Trophoblast cell (in vitro differentiated cells and primary cell): ENCODE data around the gene PARVA.
A peak's percentile ranks its signal among the peaks of the same experiment; 100 is the strongest.

Source experiments
- DNase-seq, 2 donors: peaks; one replicate each; pipeline ENCODE4 v3.0.0-alpha.2; 2016
- H2AFZ ChIP-seq: 2 replicates; pipeline ENCODE4 v1.6.1; 2013; ENCODE audit warnings: low read length, moderate library complexity, mild to moderate bottlenecking; ENCODE audit not compliant: insufficient read depth, poor library complexity
- H2AK5ac ChIP-seq: 2 replicates; pipeline ENCODE4 v1.6.1; 2013; ENCODE audit warnings: mild to moderate bottlenecking, low read length
- H2BK120ac ChIP-seq: 2 replicates; pipeline ENCODE4 v1.6.1; 2013; ENCODE audit warnings: low read length, mild to moderate bottlenecking, moderate library complexity; ENCODE audit not compliant: insufficient read depth, poor library complexity
- H2BK12ac ChIP-seq: 2 replicates; pipeline ENCODE4 v1.6.1; 2013; ENCODE audit warnings: mild to moderate bottlenecking, low read length, moderate library complexity
- H2BK5ac ChIP-seq: 2 replicates; pipeline ENCODE4 v1.6.1; 2013; ENCODE audit warnings: low read length, low read depth, moderate library complexity, mild to moderate bottlenecking; ENCODE audit not compliant: poor library complexity
- H3K14ac ChIP-seq: 2 replicates; pipeline ENCODE4 v1.6.1; 2013; ENCODE audit warnings: mild to moderate bottlenecking, low read length
- H3K18ac ChIP-seq: 2 replicates; pipeline ENCODE4 v1.6.1; 2013; ENCODE audit warnings: mild to moderate bottlenecking, low read length
- H3K23ac ChIP-seq: 2 replicates; pipeline ENCODE4 v1.6.1; 2013; ENCODE audit warnings: low read length
- H3K27ac ChIP-seq: 2 replicates; pipeline ENCODE4 v1.5.1; 2013; ENCODE audit warnings: low read depth, mild to moderate bottlenecking, inconsistent platforms, low read length, moderate library complexity
- H3K27me3 ChIP-seq: 2 replicates; pipeline ENCODE4 v1.6.1; 2013; ENCODE audit warnings: inconsistent platforms, mild to moderate bottlenecking, low read length, moderate library complexity; ENCODE audit not compliant: insufficient read depth
- H3K36me3 ChIP-seq, 2 experiments: 1 replicate in 1 of 2; 2 replicates in 1 of 2; pipeline ENCODE4 v1.6.1; 2013; ENCODE audit warnings: low read length in 2 of 2, mild to moderate bottlenecking in 2 of 2, moderate library complexity in 1 of 2; ENCODE audit not compliant: insufficient read depth in 2 of 2, control insufficient read depth in 1 of 2
- H3K4ac ChIP-seq: 2 replicates; pipeline ENCODE4 v1.6.1; 2013; ENCODE audit warnings: low read depth, mild to moderate bottlenecking, low read length, moderate library complexity
- H3K4me1 ChIP-seq, 2 experiments: 1 replicate in 1 of 2; 2 replicates in 1 of 2; pipeline ENCODE4 v1.6.1; 2013; ENCODE audit warnings: low read length in 2 of 2, mild to moderate bottlenecking in 2 of 2, moderate library complexity in 1 of 2; ENCODE audit not compliant: insufficient read depth in 2 of 2, control insufficient read depth in 1 of 2
- H3K4me2 ChIP-seq: 2 replicates; pipeline ENCODE4 v1.6.1; 2013; ENCODE audit warnings: inconsistent platforms, mild to moderate bottlenecking, low read length, moderate library complexity
- H3K4me3 ChIP-seq: 2 replicates; pipeline ENCODE4 v1.5.1; 2013; ENCODE audit warnings: mild to moderate bottlenecking, low read depth, low read length, inconsistent platforms
- H3K79me1 ChIP-seq: one replicate; pipeline ENCODE4 v1.6.1; 2013; ENCODE audit warnings: low read length
- H3K79me2 ChIP-seq: 2 replicates; pipeline ENCODE4 v1.6.1; 2013; ENCODE audit warnings: low read length, mild to moderate bottlenecking; ENCODE audit not compliant: control insufficient read depth, insufficient read depth, poor library complexity
- H3K9ac ChIP-seq: 2 replicates; pipeline ENCODE4 v1.6.1; 2013; ENCODE audit warnings: mild to moderate bottlenecking, low read length
- H3K9me3 ChIP-seq: 2 replicates; pipeline ENCODE4 v1.6.1; 2013; ENCODE audit warnings: low read depth, mild to moderate bottlenecking, control low read depth, inconsistent platforms, low read length; ENCODE audit not compliant: insufficient read depth
- H4K12ac ChIP-seq: 2 replicates; pipeline ENCODE4 v1.6.1; 2013; ENCODE audit warnings: low read depth, mild to moderate bottlenecking, low read length, moderate library complexity
- H4K8ac ChIP-seq: 2 replicates; pipeline ENCODE4 v1.6.1; 2013; ENCODE audit warnings: low read depth, mild to moderate bottlenecking, low read length, moderate library complexity
- H4K91ac ChIP-seq: one replicate; pipeline ENCODE4 v1.6.1; 2013; ENCODE audit warnings: low read depth, mild to moderate bottlenecking, low read length, moderate library complexity
- WGBS: extraction: QIAGEN DNeasy Blood & Tissue Kit; methylation state at CpG from one replicate; pipeline ENCODE4 v1.1.7; 2013; ENCODE audit warnings: missing lambda C conversion rate; ENCODE audit not compliant: insufficient read length, insufficient coverage; ENCODE audit errors: extremely low coverage; 5-methylcytosine and 5-hydroxymethylcytosine counted together

PARVA gene

GRCh38 chr11:12455938-12456337 is 78.6 kb downstream of the PARVA start:
- Histone ChIP-seq H3K4me1 (peaks cover 14 to 27% of the 10 kb centered on the region in 2 experiments), H2AK5ac (no peak overlapping the region), H3K79me1 (peaks cover 3% of the 10 kb centered on the region), H2BK5ac (no peak overlapping the region), H3K4ac (peak overlapping the region; percentile 43), H3K36me3 (no peaks in the 10 kb centered on the region), H2BK120ac (no peak overlapping the region), H3K14ac (no peak overlapping the region), H3K18ac (no peak overlapping the region), H2AFZ (no peak overlapping the region), H4K8ac (no peak overlapping the region), H3K27ac (no peak overlapping the region), H3K23ac (no peak overlapping the region), H4K12ac (no peak overlapping the region), H3K9ac (no peak overlapping the region), H2BK12ac (no peak overlapping the region), H3K4me3 (no peak overlapping the region), H3K27me3 (no peaks in the 10 kb centered on the region), H3K4me2 (no peak overlapping the region), H3K79me2 (peaks cover 3% of the 10 kb centered on the region), H3K9me3 (no peaks in the 10 kb centered on the region), H4K91ac (no peak overlapping the region)
- no peak for DNase-seq
- no CpG with 5 or more reads among the region's 4 CpGs for WGBS

- DNase-seq: no peak
- H3K9me3 ChIP-seq: no peaks in the 10 kb centered on the region
- H4K8ac ChIP-seq: no peak overlapping the region
- no CpG with 5 or more reads among the region's 5 CpGs for WGBS
- no peak overlapping the region for H3K9ac ChIP-seq
- no peak overlapping the region for H3K4me3 ChIP-seq
- no peaks in the 10 kb centered on the region for H3K36me3 ChIP-seq
- peak overlapping the region; percentile 29 for H3K18ac ChIP-seq
- H3K4me1 ChIP-seq: peaks cover 11 to 26% of the 10 kb centered on the region in 2 experiments
- H2AK5ac ChIP-seq: no peak overlapping the region
- no peak overlapping the region for H4K12ac ChIP-seq
- no peak overlapping the region for H3K4ac ChIP-seq
- no peak overlapping the region for H3K27ac ChIP-seq
- H3K4me2 ChIP-seq: no peak overlapping the region
- H3K14ac ChIP-seq: no peak overlapping the region
- no peak overlapping the region for H2BK120ac ChIP-seq
- no peak overlapping the region for H2BK5ac ChIP-seq
- no peak overlapping the region for H2BK12ac ChIP-seq
- H3K79me1 ChIP-seq: peaks cover 3% of the 10 kb centered on the region
- H3K23ac ChIP-seq: no peak overlapping the region
- H4K91ac ChIP-seq: no peak overlapping the region
- H2AFZ ChIP-seq: no peak overlapping the region
- H3K79me2 ChIP-seq: peaks cover 3% of the 10 kb centered on the region
- H3K27me3 ChIP-seq: no peaks in the 10 kb centered on the region
Measured at GRCh38 chr11:12456651-12457579, 79.5 kb downstream of the PARVA start.

- Histone ChIP-seq H4K12ac (no peak overlapping the region), H3K18ac (no peak overlapping the region), H3K27ac (no peak overlapping the region), H3K23ac (no peak overlapping the region), H3K4ac (no peak overlapping the region), H2BK5ac (no peak overlapping the region), H3K4me3 (no peak overlapping the region), H4K91ac (no peak overlapping the region), H3K79me1 (peaks cover 3% of the 10 kb centered on the region), H3K4me1 (peaks cover 8 to 23% of the 10 kb centered on the region in 2 experiments), H2BK120ac (no peak overlapping the region), H3K36me3 (no peaks in the 10 kb centered on the region), H3K79me2 (no peaks in the 10 kb centered on the region), H3K4me2 (no peak overlapping the region), H2AK5ac (no peak overlapping the region), H3K9me3 (no peaks in the 10 kb centered on the region), H2BK12ac (no peak overlapping the region), H3K9ac (no peak overlapping the region), H2AFZ (no peak overlapping the region), H3K14ac (no peak overlapping the region), H4K8ac (no peak overlapping the region), H3K27me3 (no peaks in the 10 kb centered on the region)
- peak in 1 of 2 donors; percentile 46 for DNase-seq
- no CpG with 5 or more reads among the region's 6 CpGs for WGBS
Measured at GRCh38 chr11:12458042-12458441, 80.7 kb downstream of the PARVA start.

GRCh38 chr11:12459374-12459773 is 82.0 kb downstream of the PARVA start:
- Histone ChIP-seq H2AFZ (no peak overlapping the region), H2BK120ac (no peak overlapping the region), H3K23ac (no peak overlapping the region), H4K91ac (no peak overlapping the region), H3K79me2 (no peaks in the 10 kb centered on the region), H4K12ac (no peak overlapping the region), H4K8ac (no peak overlapping the region), H3K27ac (no peak overlapping the region), H3K36me3 (no peaks in the 10 kb centered on the region), H3K4me1 (peaks cover 8 to 21% of the 10 kb centered on the region in 2 experiments), H3K79me1 (peaks cover 3% of the 10 kb centered on the region), H2BK12ac (no peak overlapping the region), H3K4ac (no peak overlapping the region), H3K14ac (no peak overlapping the region), H3K27me3 (no peaks in the 10 kb centered on the region), H3K4me3 (no peak overlapping the region), H3K9ac (no peak overlapping the region), H3K4me2 (no peak overlapping the region), H3K18ac (no peak overlapping the region), H2BK5ac (no peak overlapping the region), H3K9me3 (no peaks in the 10 kb centered on the region), H2AK5ac (no peak overlapping the region)
- no peak for DNase-seq
- no CpG with 5 or more reads among the region's 5 CpGs for WGBS
